ENCODE data around the gene MTPN. TPM values are rescaled to one million over a fixed set of nuclear protein-coding genes. Genes with fewer than 3 reads are reported as not detected.
A peak's percentile ranks its signal among the peaks of the same experiment; 100 is the strongest.

Gene MTPN
- total RNA-seq, 1 donor from 2014 or later = 114 TPM

GRCh38 chr7:135888740-135889139 is 88.4 kb downstream of the MTPN start:
- H3K27ac Mint-ChIP-seq = no peak overlapping the region
- H3K9me3 Mint-ChIP-seq = peaks cover 6% of the 10 kb centered on the region
- no peak for DNase-seq (ENCODE audit: low spot score in 2 of 2, unreplicated experiment in 2 of 2)
- H3K27me3 Mint-ChIP-seq (ENCODE audit: low read depth) = no peaks in the 10 kb centered on the region
- H3K4me1 Mint-ChIP-seq = peaks cover 12% of the 10 kb centered on the region
- H3K36me3 Mint-ChIP-seq = peaks cover 5% of the 10 kb centered on the region
- no peak for TF ChIP-seq CTCF (IDR thresholded peaks at IDR 0.05; ENCODE audit: unreplicated experiment)
- H3K4me3 Mint-ChIP-seq = no peak overlapping the region

- DNase-seq (ENCODE audit: low spot score in 2 of 2, unreplicated experiment in 2 of 2) = no peak
- no peak for TF ChIP-seq CTCF (IDR thresholded peaks at IDR 0.05; ENCODE audit: unreplicated experiment)
- Mint-ChIP-seq H3K4me1 (peaks cover 12% of the 10 kb centered on the region), H3K4me3 (no peak overlapping the region), H3K36me3 (peaks cover 5% of the 10 kb centered on the region), H3K9me3 (peaks cover 6% of the 10 kb centered on the region), H3K27me3 (ENCODE audit: low read depth) (no peaks in the 10 kb centered on the region), H3K27ac (no peak overlapping the region)
Observed at GRCh38 chr7:135886345-135887132, 90.6 kb downstream of the MTPN start.

DNA sequence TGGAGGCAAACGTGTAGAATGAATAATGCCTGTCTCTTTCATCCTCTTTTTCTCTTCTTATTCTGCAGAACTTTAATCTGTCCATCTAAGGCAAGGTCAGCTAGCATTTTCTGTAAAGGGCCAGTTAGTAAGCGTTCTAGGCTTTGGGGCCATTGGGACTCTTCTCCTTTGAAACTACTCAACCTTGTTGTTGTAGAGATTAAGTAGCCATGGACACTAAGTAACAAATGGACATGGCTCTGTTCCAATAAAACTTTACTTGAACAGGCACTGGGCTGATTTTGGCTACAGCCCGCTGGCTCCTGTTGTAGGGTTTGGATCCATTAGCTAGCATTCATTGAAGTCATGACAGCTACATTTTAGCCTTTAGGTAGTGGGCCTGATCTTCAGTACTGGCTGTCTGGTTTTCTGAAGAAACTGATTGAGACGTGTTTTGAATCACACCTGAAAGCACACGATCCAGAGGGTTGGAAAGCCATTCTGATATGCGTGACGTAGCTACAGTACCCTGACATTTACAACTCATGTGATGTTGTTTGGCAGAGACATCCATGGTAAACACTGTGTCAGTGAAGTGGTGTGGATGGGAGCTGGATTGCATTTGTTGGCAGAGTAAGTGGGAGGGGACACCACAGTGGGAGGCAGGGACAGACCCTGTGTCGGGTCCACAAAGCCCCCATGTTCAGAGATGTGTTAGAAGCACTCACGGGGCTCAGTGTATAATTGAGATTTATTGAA is 92.5 kb downstream of the MTPN start:
- no peak for TF ChIP-seq CTCF (IDR thresholded peaks at IDR 0.05; ENCODE audit: unreplicated experiment)
- no peak for DNase-seq (ENCODE audit: low spot score in 2 of 2, unreplicated experiment in 2 of 2)
- no peaks in the 10 kb centered on the region for H3K27me3 Mint-ChIP-seq (ENCODE audit: low read depth)
- peaks cover 12% of the 10 kb centered on the region for H3K4me1 Mint-ChIP-seq
- no peak overlapping the region for H3K27ac Mint-ChIP-seq
- H3K36me3 Mint-ChIP-seq = peaks cover 5% of the 10 kb centered on the region
- no peak overlapping the region for H3K4me3 Mint-ChIP-seq
- H3K9me3 Mint-ChIP-seq = peaks cover 11% of the 10 kb centered on the region

DNA sequence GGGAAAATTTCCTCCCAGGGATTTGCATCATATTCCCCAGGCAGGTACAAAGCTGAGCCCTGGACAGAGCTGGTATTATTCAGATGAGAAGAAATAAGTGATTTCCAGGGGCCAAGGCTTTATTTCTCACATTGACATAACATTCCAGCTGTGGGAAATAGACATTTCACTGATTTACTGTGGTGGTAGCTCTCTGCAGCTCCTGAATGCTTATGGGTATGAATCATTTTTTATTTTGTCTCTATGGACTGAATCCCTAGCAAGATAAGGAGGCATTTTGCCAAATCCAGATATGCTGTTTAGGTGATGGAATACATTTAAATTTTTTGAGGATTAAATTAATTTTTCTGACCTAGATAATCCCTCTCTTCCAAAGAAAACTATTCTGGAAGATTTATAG is 97.9 kb downstream of the MTPN start:
- H3K4me3 Mint-ChIP-seq = no peak overlapping the region
- H3K27me3 Mint-ChIP-seq (ENCODE audit: low read depth) = no peaks in the 10 kb centered on the region
- H3K27ac Mint-ChIP-seq = peak overlapping the region; percentile 47
- H3K9me3 Mint-ChIP-seq = peaks cover 6% of the 10 kb centered on the region
- peaks cover under 1% of the 10 kb centered on the region for H3K36me3 Mint-ChIP-seq
- DNase-seq (ENCODE audit: low spot score in 2 of 2, unreplicated experiment in 2 of 2) = no peak
- no peak for TF ChIP-seq CTCF (IDR thresholded peaks at IDR 0.05; ENCODE audit: unreplicated experiment)
- H3K4me1 Mint-ChIP-seq = peaks cover 19% of the 10 kb centered on the region

DNA sequence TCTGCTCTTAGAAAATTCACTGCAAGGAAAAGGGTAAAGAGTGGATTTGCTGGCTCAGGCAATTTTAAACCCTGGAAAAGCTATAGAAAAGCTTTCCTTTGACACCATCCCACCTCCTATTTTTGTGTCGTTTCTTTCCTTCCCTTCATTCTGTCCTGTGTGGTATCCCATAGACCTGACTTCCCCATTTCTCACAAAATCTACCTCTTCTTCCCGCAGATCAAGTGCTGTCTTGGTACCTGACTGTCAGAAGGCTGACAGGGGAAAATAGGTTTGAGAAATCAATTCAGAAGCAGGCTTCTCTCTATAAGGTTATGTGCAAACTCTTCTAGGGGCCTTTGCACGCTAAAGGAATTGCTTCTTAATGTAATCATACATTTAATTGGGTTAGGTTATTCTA is 98.9 kb downstream of the MTPN start:
- H3K4me3 Mint-ChIP-seq = no peak overlapping the region
- no peak for TF ChIP-seq CTCF (IDR thresholded peaks at IDR 0.05; ENCODE audit: unreplicated experiment)
- H3K4me1 Mint-ChIP-seq = peaks cover 19% of the 10 kb centered on the region
- no peak for DNase-seq (ENCODE audit: low spot score in 2 of 2, unreplicated experiment in 2 of 2)
- H3K27ac Mint-ChIP-seq = no peak overlapping the region
- H3K27me3 Mint-ChIP-seq (ENCODE audit: low read depth) = no peaks in the 10 kb centered on the region
- peaks cover 4% of the 10 kb centered on the region for H3K36me3 Mint-ChIP-seq
- H3K9me3 Mint-ChIP-seq = peaks cover 10% of the 10 kb centered on the region

Data from mesothelial cell of epicardium (in vitro differentiated cells).